ENCODE data around the gene GPR139.

Gene GPR139

GRCh38 chr16:20064520-20064919 is 9.2 kb downstream of the GPR139 start:
- no peak overlapping the region for H3K4me3 ChIP-seq (ENCODE audit: low read depth, low read length)
- no peak for DNase-seq (ENCODE audit: low read depth)

DNA sequence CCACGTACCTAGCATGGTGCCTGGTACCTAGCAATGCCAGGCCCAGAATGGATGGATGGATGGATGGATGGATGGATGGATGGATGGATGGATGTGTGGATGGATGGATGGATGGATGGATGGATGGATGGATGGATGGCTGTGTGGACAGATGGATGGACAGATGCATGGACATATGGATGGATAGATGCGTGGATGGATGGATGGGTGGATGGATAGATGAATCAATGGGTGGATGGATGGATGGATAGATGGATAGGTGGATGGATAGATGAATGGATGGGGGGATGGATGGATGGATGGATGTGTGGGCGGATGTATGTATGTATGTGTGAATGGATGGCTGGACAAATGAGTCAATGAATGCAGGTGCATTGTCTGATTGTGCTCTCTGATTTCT is 12.6 kb downstream of the GPR139 start:
- DNase-seq (ENCODE audit: low read depth): no peak
- H3K4me3 ChIP-seq (ENCODE audit: low read depth, low read length): no peak overlapping the region

DNA sequence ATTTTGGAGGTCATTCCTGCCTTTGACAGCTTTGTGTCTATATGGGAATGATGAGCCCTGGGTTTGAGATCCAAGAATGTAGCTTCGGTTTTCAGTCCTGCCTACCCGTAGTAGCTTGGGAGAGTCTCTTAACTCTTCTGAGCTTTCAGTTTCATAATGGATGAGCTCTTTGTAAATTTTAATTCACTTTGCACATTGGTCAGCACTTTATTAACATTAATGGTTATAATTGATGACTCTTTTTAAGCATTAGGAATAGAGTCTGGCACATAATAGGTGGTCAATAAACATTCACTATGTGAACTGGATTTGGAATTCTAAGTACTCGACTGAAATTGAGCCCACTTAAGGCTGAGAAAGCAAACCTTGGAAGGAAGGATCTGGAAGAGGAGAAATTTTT is 17.3 kb downstream of the GPR139 start:
- no peak for DNase-seq (ENCODE audit: low read depth)
- H3K4me3 ChIP-seq (ENCODE audit: low read depth, low read length): no peak overlapping the region

- DNase-seq (ENCODE audit: low read depth): no peak
- H3K4me3 ChIP-seq (ENCODE audit: low read depth, low read length): no peak overlapping the region
These were observed 20.4 kb downstream of the GPR139 start for GRCh38 chr16:20053336-20053735.

DNA sequence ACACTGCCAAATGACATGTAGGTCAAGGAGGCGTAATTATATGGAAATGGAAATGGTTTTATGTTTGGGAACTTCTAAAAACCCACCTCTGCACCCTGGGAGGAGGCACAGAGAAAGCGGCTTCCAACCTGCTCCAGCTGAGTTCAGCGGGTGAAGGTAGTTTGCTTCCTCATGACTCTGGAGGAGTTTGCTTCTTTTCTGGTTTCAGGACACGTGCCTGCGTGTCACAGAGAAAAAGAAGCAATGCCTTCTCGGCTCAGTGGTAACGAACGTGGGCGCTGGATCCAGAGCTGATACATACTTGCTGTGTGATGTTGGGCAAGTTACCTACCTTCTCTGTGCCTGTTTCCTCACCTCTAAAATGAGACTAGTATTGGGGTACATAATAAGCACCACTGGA is 22.1 kb downstream of the GPR139 start:
- no peak for DNase-seq (ENCODE audit: low read depth)
- no peak overlapping the region for H3K4me3 ChIP-seq (ENCODE audit: low read depth, low read length)

DNA sequence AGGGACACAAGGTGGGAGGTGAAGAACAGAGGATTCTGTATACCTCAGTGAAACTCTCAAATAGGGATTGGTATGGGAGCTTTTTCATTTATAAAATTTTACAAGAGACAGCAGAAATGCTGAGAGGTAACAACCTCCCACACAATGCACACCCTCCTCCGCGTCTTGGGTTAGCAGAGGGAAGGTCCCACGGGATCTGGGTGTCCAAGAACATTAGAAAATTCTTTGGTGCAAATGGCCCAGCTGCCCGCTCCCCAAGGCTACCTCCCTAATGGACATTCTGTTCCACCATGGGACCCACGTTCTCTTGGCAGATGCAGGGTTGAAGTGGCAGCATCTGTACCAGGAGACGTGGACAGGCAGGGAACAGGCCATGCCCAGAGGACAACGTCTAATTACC is 22.5 kb downstream of the GPR139 start:
- no peak for DNase-seq (ENCODE audit: low read depth)
- H3K4me3 ChIP-seq (ENCODE audit: low read depth, low read length): no peak overlapping the region

DNA sequence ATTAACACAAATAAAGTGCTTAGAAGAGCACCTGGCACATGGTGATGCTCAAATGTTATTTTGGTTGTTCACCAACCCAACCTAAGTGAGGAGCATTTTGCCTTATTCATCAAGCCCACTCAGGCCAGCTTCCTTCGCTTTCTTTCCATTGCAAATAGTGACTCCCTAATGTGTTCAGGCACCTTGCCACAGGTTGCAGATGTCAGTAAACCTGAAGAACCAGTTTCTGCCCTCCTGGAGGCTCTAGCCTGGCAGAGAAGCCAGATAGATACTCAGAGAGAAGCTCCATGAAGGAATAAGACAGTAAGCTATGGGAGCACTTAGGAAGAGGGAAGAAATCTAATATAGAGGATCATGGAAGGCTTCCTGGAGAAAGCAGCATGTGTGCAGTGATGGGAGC is 23.9 kb downstream of the GPR139 start:
- DNase-seq (ENCODE audit: low read depth): no peak
- no peak overlapping the region for H3K4me3 ChIP-seq (ENCODE audit: low read depth, low read length)

DNA sequence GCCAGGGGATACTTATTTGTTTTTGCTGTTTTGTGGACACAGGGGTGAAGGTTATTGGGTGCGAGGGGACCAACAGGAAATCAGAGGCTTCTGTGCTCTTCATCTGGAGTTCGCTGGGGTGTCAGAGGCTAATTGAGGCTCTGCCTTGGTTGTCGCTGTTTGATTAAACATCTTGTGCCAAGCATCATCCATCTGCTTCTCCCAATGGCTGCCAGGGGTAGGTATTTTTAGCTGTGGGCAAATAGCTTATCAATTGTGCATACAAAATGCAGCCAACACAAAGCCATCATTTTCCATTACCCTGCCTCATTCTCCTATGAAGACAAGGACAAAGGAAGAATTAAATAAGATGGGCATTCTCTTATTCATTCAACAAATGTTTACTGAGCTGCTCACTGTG is 27.8 kb downstream of the GPR139 start:
- no peak for DNase-seq (ENCODE audit: low read depth)
- H3K4me3 ChIP-seq (ENCODE audit: low read depth, low read length): no peak overlapping the region

GRCh38 chr16:20042848-20043247 is 30.8 kb downstream of the GPR139 start:
- DNase-seq (ENCODE audit: low read depth): no peak
- no peak overlapping the region for H3K4me3 ChIP-seq (ENCODE audit: low read depth, low read length)

GRCh38 chr16:20041924-20042596 is 31.6 kb downstream of the GPR139 start:
- DNase-seq (ENCODE audit: low read depth): no peak
- no peak overlapping the region for H3K4me3 ChIP-seq (ENCODE audit: low read depth, low read length)

DNA sequence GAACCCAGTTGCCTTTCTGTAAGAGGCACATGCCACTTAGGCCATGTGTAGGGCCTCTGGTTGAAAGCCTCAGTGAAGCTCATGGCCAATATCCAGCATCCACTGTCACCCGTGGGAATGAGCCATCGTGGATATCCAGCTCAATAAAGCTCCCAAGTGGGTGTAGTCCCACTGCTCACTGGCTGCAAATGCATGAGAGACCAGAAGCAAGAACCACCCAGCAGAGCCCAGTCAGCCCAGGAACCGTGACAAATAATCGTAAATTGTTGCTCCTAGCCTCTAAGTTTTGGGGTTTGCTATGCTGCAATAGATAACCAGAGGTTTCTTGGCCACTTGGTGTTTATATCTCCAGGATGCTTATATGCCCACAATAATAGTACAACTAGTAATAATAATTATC is 33.7 kb downstream of the GPR139 start:
- H3K4me3 ChIP-seq (ENCODE audit: low read depth, low read length): no peak overlapping the region
- DNase-seq (ENCODE audit: low read depth): no peak

GRCh38 chr16:20029611-20030010 is 44.1 kb downstream of the GPR139 start:
- DNase-seq (ENCODE audit: low read depth): no peak
- H3K4me3 ChIP-seq (ENCODE audit: low read depth, low read length): no peak overlapping the region

GRCh38 chr16:20026361-20027072 is 47.2 kb downstream of the GPR139 start:
- no peak for DNase-seq (ENCODE audit: low read depth)
- H3K4me3 ChIP-seq (ENCODE audit: low read depth, low read length): no peak overlapping the region

GRCh38 chr16:20023190-20023589 is 50.5 kb downstream of the GPR139 start:
- H3K4me3 ChIP-seq (ENCODE audit: low read depth, low read length): no peak overlapping the region
- DNase-seq (ENCODE audit: low read depth): no peak

- H3K4me3 ChIP-seq (ENCODE audit: low read depth, low read length): no peak overlapping the region
- DNase-seq (ENCODE audit: low read depth): no peak
These were observed 52.7 kb downstream of the GPR139 start for GRCh38 chr16:20020976-20021375.

GRCh38 chr16:20020083-20020482 is 53.6 kb downstream of the GPR139 start:
- DNase-seq (ENCODE audit: low read depth): no peak
- no peak overlapping the region for H3K4me3 ChIP-seq (ENCODE audit: low read depth, low read length)

GRCh38 chr16:20016234-20016633 is 57.5 kb downstream of the GPR139 start:
- no peak overlapping the region for H3K4me3 ChIP-seq (ENCODE audit: low read depth, low read length)
- DNase-seq (ENCODE audit: low read depth): no peak

DNA sequence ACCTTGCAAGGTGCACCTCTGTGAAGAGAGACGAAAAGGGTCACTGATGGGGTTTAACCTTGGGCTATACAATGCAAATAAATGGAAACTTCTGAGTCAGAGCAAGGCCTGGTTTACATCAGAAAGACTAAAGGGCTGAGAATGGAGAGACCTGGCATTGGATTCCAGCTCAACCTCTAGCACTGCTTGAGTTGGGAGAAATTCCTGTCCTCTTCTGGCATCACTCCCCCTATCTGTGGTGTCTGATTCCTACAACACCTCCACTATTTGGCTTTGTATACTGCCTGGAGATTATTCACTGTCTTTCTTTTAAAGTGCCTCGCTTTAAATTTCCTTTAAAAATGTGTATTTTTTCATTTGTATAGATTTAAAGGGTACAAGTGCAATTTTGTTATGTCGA is 68.8 kb downstream of the GPR139 start:
- DNase-seq (ENCODE audit: low read depth): no peak
- no peak overlapping the region for H3K4me3 ChIP-seq (ENCODE audit: low read depth, low read length)

DNA sequence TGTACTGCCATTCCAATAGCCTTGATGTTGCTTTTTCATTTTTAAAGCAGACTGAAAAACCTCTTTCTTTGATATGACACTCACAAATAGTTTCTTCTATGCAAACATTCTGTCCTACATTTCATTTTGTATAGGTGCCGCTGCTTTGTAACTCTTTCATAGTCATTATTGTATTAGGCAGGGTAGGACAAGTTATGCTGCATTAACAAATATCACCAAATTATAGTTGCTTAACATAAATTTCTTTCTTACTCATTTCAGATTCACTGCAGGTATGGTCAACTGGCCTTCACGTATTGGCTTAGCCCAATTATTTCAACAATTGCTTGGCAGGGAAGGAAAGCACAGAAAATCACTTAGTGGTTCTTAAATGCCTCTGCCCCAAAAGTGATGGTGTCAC is 70.8 kb downstream of the GPR139 start:
- DNase-seq (ENCODE audit: low read depth): no peak
- H3K4me3 ChIP-seq (ENCODE audit: low read depth, low read length): no peak overlapping the region

DNA sequence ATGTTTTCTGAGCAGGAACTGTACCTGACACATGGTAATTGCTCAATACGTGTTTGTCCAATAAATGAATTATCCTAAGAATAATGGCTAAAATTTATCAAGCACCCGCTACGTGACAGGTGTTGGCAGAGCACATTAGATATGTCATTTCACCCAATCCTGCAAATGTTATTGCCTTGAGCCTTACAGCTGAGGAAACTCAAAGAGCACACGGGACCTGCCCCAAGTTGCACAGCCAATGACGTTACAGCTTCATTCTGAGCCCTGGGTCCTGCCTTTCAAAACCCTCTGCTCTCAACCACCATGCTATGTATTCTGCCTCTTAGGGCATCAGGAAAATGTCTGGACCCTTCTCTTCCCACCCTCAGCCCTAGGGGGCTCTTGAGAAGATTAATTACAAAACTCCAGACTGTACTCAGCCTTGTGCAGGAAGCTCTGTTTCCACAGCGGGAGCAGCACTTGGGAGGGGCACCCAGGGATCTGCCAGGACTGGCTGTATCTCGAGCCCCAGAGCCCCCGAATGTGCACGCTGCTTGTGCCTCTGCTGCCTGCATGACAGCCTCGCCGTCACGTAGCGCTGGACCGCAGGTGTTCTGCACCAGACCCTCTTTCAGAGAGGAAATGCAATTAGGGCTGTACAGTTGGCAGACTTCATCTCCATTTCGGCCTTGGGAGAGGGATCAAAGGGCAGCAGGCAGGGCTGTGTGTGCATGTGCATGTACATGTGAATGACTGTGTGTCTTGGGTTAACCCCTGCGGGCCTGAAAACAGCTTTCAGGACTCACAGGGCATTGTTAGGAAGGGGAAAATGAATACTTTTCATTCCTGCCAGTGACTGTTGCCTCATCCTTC is 71.6 kb downstream of the GPR139 start:
- DNase-seq (ENCODE audit: low read depth): no peak
- H3K4me3 ChIP-seq (ENCODE audit: low read depth, low read length): no peak overlapping the region
